GM19397 (cell line): ENCODE results near the gene RABGAP1.

Experiments
- ATAC-seq: cut with Tn5 transposase; IDR thresholded peaks from one replicate; pipeline ENCODE4 v1.9.1; 2021; ENCODE audit warnings: mild to moderate bottlenecking, moderate library complexity; ENCODE audit not compliant: unreplicated experiment

Gene RABGAP1

DNA sequence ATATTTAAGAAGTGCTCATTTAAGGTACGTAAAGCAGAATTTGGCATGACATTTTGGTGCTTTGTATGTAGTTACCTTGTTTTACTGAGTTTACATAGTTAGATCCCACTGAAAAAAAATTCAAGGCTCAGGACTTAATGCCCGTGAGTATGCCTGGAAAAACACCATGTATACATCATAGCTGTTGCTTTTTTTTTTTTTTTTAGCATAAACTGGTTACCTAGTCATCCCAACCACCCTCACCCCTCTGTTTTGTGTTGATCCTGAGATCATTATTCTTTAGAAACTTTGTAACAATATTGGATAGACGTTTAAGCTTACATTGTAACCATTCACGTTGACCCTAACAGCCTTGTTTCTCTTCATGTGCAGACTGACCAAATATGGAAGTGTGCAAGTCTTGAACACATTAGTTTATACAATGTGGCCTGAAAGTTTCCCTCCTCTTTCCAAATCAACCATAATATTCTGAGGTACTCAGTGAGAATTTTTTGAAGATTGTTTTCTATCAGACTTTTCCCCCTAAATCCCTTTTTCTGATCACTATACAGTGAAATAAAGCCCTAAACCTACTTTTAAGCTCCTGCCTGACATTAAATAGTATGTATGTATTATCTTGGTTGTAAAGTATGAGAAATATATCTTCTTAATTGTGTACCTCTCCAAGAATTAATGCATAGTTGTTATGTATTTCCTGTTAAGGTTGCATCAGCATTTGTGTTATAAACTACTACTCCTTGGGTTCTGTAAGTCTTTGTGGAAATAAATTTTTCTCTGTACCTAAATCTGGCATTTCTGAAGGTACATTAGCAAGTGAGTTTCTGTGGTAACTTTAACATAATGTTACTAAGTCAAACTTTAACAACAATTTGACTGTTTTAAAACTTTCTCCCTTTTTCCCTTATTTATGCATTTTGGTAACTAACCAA is 4.4 kb downstream of the RABGAP1 start:
- no peak for ATAC-seq

DNA sequence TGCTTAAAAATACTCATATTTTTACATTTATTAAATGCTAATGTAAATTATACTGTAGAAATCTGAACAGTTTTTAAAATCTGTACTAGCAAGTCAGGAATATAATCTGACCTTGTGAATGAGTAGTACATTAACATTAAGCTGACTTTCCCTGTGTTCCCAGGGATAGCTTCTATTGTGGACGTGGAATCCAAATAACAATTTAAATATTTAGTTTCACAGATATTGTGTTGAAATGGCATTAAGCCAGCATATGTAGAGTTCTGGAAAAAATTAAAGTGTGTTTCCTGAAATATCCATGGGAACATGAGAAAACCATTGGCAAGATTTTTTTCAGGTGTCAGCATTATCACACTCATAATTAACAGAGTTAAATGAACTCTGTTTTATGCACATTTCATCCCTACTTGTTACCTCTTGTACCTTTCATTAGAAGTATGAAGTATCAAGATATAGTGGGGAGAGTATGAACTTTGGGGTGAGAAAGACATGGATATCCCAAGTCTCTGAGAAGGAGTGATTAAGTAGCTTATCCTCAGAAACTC is 5.7 kb downstream of the RABGAP1 start:
- no peak for ATAC-seq

DNA sequence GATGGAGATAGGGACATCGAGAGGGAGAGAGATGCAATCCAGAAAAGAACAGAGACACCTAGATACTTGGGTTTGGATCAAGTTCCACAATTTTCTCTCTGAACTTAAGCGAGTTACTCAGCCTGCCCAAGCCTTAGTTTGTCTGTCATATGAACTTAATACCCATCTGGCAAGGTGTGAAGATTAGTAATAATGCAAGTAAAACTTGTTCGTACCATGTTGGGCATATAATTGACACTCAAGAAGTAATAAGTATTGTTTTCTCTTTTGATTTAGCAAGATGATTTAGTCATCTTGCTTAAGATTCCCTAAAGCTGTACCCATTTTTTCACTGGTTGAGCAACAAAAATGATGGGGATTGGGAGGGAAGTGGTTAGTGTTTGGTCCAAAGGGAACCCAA is 7.5 kb downstream of the RABGAP1 start:
- ATAC-seq, result no peak

DNA sequence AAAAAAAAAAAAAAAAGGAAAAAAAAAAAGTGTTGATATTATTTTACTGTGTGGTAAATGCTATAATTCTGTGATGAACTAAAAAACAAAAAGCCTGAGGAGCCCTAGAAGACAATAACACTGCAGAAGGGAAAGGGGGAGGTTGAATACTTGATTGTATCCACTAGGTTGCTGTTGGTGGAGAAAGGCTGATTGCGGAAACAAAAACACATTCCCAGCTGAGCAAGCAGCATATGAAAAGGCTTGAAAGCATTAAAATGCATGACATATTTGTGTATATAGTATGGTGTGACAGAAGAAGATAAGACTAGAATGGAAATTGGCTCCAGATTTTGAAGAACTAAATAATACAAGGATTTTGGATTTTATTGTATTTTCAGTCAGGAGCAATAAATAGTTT is 8.9 kb downstream of the RABGAP1 start:
- ATAC-seq, result no peak

DNA sequence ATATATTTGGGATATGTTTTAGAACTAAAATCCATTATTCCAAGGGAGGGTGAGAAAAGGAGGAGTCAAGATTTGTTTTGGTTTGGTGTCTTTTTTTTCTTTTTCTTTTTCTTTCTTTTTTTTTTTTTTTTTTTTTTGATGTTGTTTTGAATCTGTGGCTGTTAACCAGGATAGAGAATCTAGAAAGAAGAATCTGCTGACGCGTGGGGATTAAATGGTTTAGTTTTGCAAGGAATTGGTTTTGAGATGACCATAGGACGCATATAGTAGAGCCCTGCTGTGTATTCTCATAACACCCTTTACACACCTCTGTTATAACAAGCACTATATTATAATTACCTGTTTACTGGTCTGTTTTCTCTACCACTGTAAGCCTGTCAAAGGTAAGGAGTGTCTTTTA is 9.4 kb downstream of the RABGAP1 start:
- no peak for ATAC-seq

DNA sequence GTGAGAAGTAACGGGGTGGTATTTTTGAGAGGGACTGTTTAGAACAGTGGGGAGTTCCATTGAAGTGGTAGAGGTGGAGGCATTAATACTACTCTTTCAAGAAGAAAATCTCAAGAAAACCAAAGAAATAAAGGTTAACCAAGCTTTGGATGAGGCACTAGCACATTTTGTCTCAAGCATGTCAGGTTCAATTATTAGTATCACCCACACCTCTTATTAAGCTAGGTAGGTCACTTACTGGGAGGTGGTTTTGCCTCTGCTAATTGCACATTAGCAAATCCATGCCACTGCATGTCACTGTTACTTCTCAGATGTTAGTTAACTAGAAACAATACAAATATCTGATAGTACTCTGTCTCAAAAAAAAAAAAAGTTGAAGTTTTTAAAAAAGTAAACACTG is 10.2 kb downstream of the RABGAP1 start:
- ATAC-seq, result no peak

DNA sequence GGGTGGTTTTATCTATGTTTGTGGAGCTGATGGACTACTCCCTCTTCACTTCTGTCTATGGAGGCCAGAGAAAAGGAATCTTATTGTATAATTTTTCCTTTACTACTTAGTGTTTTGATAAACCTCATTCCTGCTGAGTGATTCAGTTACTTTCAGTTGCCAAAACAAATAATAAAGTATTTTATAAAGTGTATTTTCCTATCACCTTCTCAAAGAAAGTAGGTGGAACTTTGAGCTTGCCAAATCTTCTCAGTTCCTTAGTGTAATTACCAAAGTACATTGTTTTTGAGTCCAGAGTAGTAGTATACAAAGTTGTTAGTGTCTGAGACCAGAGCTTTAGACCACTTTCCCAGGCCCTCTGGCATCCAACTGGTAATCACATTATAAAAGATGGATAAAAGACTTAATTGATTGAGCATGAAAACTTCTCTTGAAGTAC is 13.5 kb downstream of the RABGAP1 start:
- no peak for ATAC-seq

DNA sequence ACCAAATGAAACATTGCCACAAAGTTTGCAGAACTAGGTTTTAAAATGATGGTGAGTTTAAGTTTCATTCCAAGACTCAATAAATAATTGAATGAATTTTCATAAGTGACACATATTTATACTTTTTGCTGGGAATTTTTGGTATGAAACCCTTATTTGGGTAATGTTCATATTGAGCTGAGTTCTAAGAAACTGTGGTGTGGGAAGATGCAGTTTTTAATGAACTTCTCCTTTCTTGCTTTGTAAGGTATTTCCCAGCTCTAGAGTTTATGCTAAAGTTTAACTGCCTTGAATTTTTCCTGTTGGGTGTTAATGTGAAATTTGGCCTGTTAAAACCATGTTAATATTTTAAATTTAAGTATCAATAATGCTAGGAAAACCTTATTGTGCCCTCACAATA is 15.1 kb downstream of the RABGAP1 start:
- no peak for ATAC-seq

DNA sequence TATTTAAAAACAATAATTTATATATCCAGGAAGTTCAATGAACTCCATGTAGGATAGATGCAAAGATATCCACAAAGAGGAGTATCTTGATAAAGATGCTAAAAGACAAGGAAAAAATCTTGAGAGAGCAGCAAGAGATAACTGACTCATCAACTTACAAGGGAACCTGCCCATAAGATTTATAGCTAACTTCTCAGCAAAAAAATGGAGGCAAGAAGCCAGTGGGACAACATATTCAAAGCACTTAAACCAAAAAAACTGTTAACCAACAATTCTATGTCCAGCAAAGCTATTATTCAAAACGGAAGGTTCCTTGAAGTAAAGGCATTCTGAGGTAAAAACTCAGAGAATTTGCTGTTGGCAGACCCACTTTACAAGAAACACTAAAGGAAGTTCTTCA is 20.3 kb downstream of the RABGAP1 start:
- ATAC-seq, result no peak

DNA sequence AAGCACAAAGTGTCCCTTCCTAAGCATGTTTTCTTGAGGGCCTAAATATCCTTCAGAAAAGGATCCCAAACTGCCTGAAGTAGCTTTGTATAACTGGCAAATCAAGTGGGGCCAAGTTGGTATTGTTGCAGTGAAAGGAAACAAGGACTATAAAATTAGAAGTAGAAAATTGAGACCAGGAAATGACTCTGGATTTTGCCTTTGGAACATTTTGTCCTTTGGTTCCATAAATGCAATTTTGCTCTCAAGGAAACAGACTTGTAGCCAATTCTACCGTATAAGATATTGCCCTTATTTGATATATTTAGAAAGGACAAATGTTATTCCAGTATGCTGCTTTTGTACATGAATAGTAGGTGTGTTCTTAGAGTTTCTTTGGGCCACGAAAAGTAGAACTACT is 34.4 kb downstream of the RABGAP1 start:
- no peak for ATAC-seq

DNA sequence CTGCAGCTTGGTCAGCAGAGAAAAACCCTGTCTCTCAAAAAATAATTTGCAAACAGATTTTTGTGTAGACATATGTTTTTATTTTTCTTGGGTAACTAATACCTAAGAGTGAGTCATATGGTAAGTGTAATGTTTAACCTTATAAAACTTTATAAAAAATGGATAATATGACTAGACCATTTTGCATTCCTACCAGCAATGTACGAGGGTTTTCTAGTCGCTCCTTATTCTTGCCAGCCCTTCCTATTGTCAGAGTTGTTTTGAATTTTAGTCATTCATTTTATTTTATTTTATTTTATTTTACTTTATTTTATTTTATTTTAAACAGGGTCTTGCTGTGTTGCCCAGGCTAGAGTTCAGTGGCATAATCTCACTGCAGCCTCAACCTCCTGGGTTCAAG is 37.8 kb downstream of the RABGAP1 start:
- ATAC-seq, result no peak

DNA sequence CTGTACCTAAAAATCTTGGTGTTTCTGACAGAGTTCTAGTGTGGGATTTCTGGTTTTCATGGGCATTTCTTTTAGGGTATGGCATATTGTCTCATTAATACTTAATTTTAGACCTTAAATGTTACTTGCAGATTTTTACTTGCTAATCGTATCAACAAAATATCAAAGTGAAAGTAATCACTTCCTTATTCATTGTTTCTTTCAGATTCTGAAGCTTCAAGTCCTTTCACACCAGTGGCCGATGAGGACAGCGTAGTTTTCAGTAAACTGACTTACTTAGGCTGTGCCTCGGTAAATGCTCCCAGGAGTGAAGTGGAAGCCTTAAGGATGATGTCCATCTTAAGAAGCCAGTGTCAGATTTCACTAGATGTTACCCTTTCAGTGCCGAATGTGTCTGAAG is 45.2 kb downstream of the RABGAP1 start:
- no peak for ATAC-seq

DNA sequence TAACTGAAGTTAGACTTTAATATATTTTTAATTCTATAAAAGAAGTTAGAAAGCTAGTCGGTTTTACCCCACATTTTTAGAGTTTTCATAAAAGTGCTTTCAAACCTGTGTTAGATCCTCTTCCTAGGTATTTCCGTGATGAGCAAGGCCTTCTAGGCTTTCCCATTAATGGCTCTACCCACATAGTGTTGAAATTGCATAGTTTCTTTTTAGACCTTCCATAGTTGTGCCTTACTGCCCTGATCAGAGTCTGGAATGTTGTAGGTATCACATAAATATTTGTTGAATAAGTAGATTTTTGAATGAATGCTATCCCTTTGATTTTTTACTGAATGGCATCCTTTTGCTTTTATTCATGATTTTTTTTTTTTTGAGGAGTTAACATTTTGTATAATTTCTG is 47.3 kb downstream of the RABGAP1 start:
- ATAC-seq, result no peak

DNA sequence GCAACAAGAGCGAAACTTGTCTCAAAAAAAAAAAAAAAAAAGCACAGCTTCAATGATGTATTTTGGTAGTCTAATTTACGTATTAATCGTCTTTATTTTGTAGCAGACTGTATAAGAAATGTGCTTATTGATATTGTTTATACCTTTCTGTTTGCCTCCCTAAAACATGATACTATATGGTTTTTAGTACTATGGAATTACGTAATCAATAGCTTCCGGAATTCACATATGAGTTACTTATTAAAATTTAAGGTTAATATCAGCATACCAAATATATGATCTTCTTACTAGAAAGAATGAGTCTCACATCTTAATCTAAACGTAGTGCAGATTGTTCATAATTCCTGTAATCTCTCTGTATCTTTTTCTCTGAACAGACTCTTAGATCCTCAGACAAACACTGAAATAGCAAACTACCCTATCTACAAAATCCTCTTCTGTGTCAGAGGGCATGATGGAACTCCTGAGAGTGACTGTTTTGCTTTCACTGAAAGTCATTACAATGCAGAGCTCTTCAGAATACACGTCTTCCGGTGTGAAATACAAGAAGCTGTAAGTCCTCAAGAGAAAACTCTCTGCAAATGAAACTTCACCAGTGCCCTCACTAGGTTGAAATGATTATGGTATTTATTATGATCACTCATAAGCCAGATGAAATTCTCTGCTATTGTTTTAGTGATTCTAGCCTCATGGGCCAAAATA is 48.3 kb downstream of the RABGAP1 start:
- ATAC-seq, result peak; percentile 64

DNA sequence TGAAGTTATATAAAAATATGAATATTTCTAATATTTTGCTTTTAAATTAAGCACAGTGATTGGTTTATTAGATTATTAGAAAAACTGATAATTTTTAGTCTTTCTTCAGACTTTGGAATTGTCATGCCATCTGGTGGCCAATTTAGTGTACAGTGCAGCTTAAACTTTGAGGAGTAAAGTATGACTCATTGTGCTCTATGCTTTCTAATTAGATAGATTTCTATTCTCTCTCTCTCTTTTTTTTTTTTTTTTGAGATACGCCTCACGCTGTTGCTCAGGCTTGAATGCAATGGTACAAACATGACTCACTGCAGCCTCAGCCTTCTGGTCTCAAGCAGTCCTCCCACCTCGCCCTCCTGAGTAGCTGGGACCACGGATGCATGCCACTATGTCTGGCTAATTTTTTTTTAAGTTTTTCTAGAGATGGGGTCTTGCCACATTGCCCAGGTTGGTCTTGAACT is 50.6 kb downstream of the RABGAP1 start:
- no peak for ATAC-seq

DNA sequence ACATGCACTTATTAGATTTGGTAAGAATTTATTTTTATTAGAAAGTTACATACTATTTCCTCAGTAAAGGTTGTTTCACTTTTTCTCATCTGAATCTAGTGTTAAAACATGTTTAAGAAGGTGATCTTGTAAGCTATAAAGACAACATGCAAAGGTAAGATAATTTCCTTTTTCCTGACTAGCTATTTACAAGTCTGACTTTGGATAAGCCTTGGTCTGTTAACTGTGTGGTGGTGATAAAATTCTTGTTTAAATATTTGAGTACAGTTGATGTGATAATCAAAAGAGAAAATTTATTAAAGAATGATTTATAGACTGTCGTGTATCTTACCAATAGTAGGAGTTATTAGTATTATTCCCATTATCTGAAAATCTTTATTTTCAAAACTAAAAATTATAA is 55.8 kb downstream of the RABGAP1 start:
- no peak for ATAC-seq

DNA sequence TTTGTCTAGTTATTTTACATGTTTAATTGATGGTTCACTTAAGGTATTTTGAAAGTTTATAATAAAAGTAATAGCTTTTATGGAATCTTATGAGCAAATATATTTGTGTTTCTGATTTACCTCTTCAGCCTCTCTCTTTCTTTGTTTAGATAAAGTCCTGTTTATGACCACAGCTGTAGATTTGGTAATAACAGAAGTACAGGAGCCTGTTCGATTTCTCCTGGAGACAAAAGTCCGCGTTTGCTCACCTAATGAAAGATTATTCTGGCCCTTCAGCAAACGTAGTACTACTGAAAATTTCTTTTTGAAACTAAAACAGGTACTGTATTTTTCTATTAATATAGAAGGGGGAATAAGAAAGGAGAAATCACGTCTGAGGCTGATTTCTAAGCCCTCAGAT is 57.6 kb downstream of the RABGAP1 start:
- no peak for ATAC-seq

DNA sequence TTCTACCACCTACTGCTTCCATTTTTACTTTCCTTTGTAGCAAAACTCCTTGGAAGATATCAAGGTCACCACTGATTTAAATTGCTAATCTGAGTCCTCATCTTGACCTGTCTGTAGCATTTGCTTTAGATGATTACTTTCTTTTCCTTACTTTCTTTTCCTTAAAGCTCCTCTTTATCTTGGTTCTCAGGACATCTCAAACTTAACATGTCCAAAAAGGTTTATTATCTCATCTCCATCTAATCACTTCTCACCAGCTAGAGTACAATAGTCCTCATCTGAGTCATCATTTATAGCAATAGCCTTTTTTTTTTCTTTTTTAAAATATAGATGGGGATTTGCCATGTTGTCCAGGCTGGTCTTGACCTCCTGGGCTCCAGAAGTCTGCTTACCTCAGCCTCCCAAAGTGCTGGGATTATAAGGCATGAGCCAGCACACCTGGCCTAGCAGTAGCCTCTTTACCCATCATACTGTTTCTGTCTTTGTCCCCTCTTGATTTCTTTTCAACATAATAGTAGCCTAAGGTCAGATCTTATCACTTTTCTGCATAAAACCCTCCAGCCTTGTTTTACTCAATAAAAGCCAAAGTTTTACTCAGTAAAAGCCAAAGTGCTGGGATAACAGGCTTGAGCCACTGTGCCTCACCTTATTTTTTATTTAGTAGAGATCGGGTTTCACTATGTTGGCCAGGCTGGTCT is 59.7 kb downstream of the RABGAP1 start:
- no peak for ATAC-seq

DNA sequence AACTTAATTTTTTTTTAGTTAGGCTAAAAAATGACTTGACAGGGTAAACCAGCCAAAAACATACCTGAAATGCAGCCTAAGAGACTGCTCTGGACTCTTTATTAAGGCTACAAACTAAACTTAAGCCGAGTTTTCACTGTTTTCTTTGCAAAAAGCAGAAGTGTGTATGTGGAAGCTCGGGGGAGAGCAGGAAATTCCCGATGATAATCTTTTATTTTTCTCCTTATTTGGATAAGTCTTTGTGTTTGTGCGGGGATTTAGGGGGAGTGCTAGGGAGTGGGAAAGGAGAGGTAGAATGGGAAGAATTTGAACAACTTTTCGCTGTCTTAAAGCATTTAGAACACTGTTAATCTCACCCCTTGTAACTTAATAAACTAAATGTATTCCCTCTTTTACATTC is 61.9 kb downstream of the RABGAP1 start:
- no peak for ATAC-seq

DNA sequence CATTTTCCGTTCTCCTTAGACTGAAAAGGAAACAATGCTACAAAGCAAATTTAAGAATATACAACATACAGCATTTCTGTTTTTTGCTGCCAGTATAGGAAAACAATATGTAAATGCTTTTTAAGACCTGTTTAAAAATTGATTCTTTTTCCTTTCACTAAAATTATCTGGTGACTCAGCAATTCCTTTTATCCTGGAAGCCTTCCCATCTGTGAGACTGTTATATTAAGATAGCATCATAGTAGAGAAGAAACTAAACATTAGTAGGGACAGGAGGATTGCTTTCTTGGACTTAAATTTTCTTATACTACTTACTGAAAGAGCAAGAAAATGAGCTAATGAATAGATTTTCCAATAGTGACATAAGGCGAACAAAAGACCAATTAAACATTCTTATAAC is 62.6 kb downstream of the RABGAP1 start:
- ATAC-seq, result no peak

DNA sequence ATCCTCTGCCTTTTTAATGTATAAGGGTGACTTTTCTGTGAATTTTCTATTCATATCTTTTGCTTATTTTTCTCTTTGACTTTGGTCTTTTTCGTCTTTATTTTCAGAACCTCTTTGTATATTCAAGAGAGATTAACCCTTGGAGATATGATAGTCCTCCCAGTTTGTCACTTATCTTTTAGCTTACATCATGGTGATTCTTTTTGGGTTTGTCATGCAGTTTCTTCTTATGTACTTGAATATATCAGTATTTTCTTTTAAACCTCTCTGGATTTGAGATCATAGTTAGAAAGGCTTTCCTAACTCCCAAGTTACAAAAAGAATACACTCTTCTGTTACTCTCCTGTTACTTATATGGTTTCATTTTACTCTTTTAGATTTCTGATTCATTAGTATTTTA is 65.1 kb downstream of the RABGAP1 start:
- no peak for ATAC-seq
